GM10248 (cell line): ENCODE measurements around the gene TOMM22.

Experiments
- CTCF ChIA-PET: fragments of 300-600 bp; sonication (Branson Sonifier 250); formaldehyde crosslinking; extraction: SDS; loops from one replicate; lab custom pipeline; 2021; ENCODE audit warnings: antibody characterized with exemption; lab: Yijun Ruan, JAX
- POLR2A ChIA-PET: fragments of 350-650 bp; sonication (Branson Sonifier 250); formaldehyde crosslinking; extraction: SDS; loops from one replicate; lab custom pipeline; 2020; ENCODE audit warnings: antibody characterized with exemption; lab: Yijun Ruan, JAX
- DNase-seq: peaks from one replicate; pipeline ENCODE4 v3.0.0; 2012; ENCODE audit errors: extremely low spot score
- CTCF ChIP-seq: IDR thresholded peaks from 2 replicates; pipeline ENCODE4 v1.5.1; 2012; ENCODE audit warnings: mild to moderate bottlenecking, low read depth; ENCODE audit errors: extremely low read depth, missing control alignments, control extremely low read depth

TOMM22 gene

GRCh38 chr22:38657045-38657909, 24.5 kb upstream of the TOMM22 start:
- ChIA-PET CTCF (interaction anchor here (1.2 to 2.6 kb wide), 4 partner anchors 13 to 26 kb away, joined by 3 to 6 read pairs (median 4); partner anchors contain the start of gene TOMM22), POLR2A (no interaction called here)
- TF ChIP-seq CTCF, result no peak
- DNase-seq, result peak; percentile 53

DNA sequence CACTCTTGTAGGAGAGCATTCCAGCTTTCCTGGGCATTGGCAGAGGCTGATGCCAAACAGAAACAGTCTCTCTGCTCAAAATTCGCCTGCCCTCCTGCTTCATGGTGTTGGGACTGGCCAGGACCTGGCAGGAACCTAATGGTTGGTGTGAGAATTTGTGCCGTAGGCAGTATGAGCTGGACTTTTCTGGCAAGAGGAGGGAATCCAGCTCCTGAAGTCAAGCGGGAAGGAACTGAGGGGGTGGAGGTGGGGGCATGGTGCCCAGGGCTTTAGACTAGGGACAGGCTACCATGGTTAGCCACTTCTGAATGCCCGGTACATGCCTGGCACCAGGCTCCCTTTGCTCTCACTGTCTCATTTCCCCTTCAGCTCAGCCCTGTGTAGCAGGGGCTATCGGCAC, 6.9 kb upstream of the TOMM22 start:
- ChIA-PET POLR2A (interaction anchor here (0.6 kb wide), 2 partner anchors 665 to 817 kb away, joined by 4 read pairs; no protein-coding TSS in a partner anchor), CTCF (interaction anchor here (1.0 kb wide), 1 partner anchor 11 kb away, joined by 3 read pairs; no protein-coding TSS in a partner anchor)
- DNase-seq, result no peak
- TF ChIP-seq CTCF, result no peak

DNA sequence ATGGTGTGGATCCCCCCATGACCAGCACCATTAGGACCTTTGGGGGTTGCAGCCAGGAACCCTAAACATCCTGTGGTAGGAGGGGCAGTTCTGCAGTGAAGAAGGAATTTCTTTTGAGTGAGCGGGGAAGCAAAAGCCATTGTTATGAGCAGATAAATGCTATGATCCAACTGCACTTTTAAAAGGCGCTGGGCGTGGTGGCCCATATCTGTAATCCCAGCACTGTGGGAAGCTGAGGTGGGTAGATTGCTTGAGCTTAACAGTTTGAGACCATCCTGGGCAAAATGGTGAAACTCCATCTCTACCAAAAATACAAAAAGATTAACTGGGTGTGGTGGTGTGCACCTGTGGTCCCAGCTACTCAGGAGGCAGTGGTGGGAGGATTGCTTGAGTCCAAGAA, 5.9 kb upstream of the TOMM22 start:
- CTCF ChIA-PET, result no interaction called here
- DNase-seq, result no peak
- no peak for TF ChIP-seq CTCF
- POLR2A ChIA-PET, result no interaction called here

GRCh38 chr22:38684895-38685294, 3.1 kb downstream of the TOMM22 start:
- no peak for DNase-seq
- CTCF ChIA-PET, result no interaction called here
- POLR2A ChIA-PET, result interaction anchor here (0.6 kb wide), 1 partner anchor 8 kb away, joined by 12 read pairs; no protein-coding TSS in a partner anchor
- TF ChIP-seq CTCF, result no peak

DNA sequence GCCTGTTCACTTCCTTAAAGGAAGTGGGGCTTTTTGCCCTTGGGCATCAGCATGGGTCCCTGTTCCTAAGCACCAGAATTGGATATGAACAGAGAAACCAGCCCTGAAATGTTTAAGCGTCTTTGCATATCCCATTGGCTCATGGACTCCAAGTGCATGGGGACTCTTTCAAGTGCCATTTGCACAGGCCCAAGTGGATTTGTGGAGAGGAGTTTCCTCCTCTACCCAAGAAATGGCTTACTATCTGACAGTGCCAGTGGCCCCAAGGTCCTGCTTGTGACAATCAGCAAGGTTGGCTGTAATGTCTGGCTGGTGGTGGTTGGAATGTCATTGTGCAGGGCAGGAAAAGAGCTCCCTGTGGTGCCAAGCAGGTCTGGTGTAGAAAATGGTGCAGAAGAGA, 4.0 kb downstream of the TOMM22 start:
- ChIA-PET POLR2A (no interaction called here), CTCF (no interaction called here)
- no peak for DNase-seq
- no peak for TF ChIP-seq CTCF

GRCh38 chr22:38689651-38690050, 7.9 kb downstream of the TOMM22 start:
- TF ChIP-seq CTCF, result no peak
- DNase-seq, result no peak
- CTCF ChIA-PET, result interaction anchor here (1.8 kb wide), 1 partner anchor 9 kb away, joined by 9 read pairs; no protein-coding TSS in a partner anchor
- POLR2A ChIA-PET, result interaction anchor here (0.7 kb wide), 1 partner anchor 17 kb away, joined by 3 read pairs; no protein-coding TSS in a partner anchor
